Stimulated activated CD4-positive, alpha-beta T cell treated with anti-CD3 and anti-CD28 coated beads, TNF-alpha, amount 100 ng/mL, for 4 hours (primary cell): Measurements from ENCODE around the gene KIRREL3.

Source experiments
- DNase-seq, 3 experiments: peaks; one replicate each; pipeline ENCODE4 v3.0.0-alpha.2; 2020; ENCODE audit warnings: low read depth in 3 of 3

The KIRREL3 gene

DNA sequence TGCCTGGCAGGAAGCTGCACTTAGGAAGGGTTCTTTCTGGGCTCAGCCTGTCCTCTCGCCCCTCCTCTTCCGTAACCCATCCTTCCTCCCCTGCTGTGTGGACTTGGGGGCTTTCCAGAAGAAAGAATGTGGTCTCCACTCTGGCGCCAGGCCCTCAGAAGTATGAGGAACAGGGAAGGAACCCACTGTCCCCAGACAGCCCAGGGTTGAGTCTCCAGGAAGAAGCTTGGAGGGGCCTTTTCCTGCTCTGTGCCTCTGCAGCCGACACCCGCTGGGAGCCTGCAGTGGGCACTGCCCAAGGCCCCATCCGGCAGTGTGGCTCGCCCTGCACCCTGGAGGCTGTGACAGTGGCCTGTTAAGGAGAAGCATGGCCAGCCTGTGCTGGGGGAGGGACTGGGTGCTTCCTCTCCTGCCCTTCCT lies 532.5 kb downstream of the KIRREL3 start:
- DNase-seq, result no peak

- no peak for DNase-seq
These were observed 533.1 kb downstream of the KIRREL3 start for GRCh38 chr11:126467471-126467870.

DNA sequence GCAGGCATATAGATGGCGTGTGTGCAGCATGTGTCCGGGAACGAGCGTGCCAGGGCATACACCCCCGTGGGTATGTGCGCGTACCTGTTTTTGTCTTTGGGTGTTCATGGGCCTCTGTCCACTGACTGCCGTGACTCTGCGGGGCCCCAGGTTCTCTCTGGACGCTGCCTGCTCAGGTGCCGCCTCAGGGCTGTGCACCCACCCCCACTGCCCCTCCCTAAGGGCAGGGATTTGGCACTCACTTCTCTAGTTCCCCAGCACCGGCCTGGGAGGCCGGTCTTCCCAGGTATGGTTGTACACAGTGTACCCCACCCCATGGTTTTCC lies 533.6 kb downstream of the KIRREL3 start:
- no peak for DNase-seq

DNA sequence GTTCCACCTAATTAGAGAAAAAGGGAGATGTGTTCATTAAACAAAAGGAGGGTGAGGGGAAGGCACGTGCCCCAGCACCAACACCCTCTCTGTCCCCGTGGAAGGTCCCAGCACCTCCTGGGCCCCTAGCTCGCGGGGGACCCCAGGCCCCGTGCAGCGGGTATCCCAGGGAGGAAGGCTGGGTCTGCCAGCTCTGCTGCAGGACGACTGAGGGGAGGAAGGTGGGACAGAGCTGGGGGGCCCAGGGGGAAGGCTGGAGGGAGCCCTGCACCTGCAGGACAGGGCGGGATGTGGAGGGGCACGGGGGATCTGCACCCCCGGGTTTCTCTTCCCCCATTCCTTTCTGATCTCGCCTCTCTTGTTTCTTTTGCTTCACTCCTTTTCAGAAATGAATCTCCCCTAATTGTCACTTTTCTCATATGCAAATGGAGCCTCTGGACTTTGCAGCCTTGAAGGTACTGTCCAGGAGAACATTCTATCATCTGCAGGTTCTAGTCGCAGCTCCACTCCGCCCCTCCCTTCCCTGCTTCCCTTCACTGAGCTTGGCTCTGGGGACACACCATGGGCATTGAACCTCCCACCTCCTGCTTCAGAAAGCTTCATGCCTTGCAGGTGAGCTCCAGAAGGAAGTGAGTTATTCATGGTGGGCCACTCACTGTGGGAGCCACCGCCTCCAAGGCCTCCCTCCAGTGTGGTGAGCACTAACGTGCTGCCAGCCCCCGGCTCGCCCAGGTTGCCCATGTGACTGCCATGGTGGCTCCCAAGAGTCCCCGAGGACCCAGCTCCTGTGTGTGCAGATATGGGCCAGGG lies 534.1 kb downstream of the KIRREL3 start:
- no peak for DNase-seq

DNA sequence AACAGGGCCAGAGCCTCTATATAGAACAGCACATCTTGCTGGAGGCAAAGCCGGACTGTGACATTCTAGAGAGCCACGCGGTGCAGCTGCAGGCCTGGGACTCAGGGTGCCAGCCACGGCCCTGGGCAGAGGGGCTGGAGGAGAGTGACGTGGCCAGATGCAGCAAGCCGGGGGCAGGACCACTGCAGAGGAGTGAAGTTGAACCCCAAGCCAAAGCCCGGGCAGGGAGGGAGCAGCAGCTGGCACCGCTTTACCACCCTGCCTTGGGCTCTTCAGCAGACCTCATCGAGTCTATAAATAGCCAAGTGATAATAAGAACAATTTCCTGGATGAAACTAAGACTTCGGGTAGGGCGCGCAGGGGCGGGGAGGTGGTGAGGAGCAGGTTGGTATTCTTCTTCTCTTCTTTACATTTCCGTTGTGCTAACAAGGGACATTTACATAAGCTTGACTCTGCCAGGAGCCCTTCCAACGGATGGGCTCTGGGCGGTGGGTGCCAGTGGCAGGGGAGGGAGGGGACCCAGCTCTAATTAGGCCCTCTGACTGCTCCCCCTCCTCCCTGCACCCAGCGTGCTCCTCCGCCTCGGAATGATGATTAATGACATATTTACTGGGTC lies 534.9 kb downstream of the KIRREL3 start:
- no peak for DNase-seq

DNA sequence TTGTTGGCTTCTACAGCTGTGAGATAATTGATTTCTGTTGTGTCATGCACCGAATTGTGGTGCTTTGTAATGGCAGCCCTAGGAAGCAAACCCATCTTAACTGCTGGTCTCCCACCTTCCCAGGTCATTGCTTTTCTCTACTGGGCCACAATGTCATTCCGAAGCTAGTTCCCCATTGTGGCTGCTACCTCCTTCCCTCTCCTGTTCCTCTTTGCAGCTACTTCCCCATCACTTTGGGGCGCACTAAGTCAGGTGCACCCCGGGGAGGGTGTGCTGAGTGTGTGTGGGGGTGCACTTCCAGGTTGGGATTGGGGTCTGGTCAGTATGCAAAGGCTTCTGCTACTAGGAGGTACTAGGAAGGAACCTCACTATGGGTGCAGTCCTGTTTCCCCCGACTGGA lies 535.8 kb downstream of the KIRREL3 start:
- no peak for DNase-seq

DNA sequence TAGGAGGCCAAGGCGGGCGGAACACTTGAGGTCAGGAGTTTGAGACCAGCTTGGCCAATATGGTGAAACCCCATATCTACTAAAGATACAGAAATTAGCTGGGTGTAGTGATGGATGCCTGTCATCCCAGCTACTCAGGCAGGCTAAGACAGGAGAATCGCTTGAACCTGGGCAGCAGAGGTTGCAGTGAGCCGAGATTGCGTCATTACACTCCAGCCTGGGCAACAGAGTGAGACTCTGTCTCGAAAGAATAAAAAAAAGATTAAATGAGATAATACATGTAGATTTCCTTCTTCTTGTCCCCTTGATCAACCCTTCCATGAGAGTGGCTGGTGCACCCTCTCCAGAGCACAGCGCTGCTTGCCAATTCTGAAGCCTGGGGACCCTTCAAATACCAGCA lies 538.1 kb downstream of the KIRREL3 start:
- DNase-seq, result no peak

DNA sequence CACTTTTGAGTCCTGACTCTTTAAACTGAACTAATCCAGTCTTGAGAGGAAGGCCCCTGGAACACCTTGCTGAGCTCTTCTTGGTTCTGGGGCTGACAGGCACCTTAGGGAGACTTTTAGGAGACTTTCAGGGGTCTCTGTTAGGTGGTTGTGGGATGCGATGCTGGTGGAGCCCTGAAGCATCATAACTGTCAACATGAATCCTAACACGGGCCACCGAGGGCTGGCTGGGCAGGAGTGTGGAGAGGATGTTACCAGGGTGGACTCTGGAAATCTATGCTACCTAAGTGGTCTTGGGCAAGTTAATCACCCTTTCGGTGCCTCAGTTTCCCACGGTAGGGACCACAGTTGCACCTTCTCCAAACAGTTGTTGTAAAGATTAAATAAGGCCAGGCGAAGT lies 538.6 kb downstream of the KIRREL3 start:
- DNase-seq, result no peak

DNA sequence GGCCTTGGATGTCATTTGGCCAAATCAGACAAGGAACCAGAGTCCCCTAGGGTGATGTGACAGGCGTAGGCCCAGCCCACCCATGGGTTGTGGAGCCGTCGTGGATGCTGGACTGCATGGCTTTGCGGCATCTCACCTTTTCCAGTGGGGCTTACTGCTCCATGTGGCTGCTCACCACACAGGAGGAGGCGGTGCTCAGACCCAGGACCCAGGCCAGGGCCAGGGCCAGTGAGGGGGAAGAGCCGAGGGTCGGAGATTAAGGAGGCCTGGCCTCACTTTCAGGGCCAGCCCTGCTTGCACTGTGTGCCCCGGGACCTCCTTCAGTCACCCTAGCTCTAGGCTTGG lies 539.5 kb downstream of the KIRREL3 start:
- no peak for DNase-seq

GRCh38 chr11:126460417-126461095 lies 540.0 kb downstream of the KIRREL3 start:
- DNase-seq, result no peak

GRCh38 chr11:126459691-126460281 lies 540.8 kb downstream of the KIRREL3 start:
- no peak for DNase-seq

DNA sequence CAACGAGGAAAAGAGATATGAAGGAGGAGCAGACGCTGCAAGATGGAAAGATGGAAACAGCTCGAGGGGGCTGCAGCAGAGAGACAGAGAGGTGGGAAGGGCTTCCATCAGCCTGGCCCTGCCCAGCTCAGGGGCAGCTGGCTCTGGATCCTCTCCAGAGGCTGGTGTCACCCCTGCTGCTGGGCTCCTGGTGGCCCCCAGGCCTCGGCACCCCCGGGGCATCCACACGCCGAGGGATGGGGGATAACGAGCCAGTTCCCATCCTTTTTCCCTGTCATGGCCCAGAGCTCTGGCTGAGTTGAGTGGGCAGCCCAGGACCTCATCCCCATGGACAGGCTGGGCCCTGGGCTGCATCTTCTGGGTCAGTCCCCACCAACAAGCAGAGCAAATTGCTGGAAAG lies 542.8 kb downstream of the KIRREL3 start:
- DNase-seq, result no peak

GRCh38 chr11:126456783-126457542 lies 543.6 kb downstream of the KIRREL3 start:
- DNase-seq, result no peak

DNA sequence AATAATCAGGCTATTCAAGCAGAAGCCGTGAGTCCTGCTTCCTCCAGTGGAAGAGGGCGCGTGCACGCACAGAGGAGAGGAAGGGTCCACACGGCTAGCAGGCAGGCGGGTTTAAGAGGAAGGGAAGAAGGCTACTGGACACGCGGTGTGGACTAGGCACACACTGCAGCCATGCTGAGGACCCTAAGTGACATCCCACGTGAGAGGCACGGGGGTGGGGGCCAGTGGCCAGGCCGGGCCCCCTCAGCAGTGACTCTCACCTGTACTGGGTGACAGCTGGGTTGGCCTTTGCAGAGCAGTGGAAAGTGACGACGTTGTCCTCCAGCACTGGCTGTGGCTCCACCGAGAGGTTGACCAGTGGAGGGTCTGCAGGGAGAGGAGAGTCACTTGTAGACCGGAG lies 544.5 kb downstream of the KIRREL3 start:
- DNase-seq, result no peak

DNA sequence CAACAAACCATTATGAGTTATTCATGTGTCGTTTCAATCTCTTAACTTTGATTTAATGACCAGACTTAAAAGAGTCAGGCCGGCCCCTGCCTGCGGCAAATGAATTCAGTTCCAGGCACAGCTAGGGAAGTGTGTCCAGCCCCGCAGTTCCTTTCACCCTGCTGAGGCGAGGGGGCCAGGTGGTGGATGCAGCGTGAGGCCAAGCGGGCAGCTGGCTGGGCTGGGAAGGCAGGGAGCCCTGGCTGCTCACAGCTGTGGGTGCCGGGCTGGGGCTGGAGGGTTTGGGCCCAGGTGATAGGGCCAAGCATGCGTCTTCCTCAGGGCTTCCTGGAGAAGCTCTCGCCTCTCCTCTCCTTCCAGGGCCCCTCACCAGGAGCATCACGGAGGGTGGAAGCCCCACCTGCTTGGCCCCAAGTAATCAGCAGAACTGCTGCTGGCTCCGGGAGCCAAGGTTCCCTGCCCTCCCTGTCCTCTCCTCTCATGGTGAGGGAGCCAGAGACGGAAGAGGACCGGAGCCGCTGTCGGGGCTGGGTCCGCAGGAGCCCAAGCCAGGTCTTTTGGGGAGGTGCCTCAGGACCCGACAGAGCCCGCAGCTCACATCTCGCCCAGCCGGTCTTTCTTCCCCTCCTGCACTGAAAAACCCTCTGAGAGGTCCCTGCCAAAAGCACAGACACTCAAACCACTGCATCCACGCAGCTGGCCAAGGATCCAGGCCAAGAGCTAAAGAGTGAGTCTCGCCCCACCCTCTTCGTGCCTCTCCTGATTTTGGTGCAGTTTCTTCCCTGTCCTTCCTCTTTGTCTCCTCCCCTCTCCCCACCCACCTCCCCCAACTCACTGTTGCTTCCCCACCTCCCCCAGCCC lies 548.1 kb downstream of the KIRREL3 start:
- DNase-seq, result no peak

GRCh38 chr11:126451211-126451802 lies 549.3 kb downstream of the KIRREL3 start:
- DNase-seq, result no peak

DNA sequence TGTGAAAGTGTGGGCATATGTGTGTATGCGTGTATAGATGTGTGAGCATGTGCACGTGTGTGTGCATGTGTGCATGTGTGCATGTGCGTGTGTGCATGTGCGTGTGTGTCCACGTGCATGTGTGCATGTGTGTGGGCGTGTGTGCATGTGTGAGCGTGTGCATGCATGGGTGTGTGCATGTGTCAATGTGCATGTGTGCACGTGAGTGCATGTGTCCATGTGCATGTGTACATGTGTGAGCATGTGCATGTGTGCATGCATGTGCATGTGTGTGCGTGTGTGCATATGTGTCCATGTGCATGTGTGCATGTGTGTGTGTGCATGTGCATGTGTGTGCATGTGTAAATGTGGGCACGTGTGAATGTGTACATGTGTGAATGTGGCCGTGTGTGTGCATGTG lies 549.8 kb downstream of the KIRREL3 start:
- no peak for DNase-seq

GRCh38 chr11:126450198-126450597 lies 550.4 kb downstream of the KIRREL3 start:
- DNase-seq, result no peak

- no peak for DNase-seq
These were observed 554.0 kb downstream of the KIRREL3 start for GRCh38 chr11:126446581-126446980.

DNA sequence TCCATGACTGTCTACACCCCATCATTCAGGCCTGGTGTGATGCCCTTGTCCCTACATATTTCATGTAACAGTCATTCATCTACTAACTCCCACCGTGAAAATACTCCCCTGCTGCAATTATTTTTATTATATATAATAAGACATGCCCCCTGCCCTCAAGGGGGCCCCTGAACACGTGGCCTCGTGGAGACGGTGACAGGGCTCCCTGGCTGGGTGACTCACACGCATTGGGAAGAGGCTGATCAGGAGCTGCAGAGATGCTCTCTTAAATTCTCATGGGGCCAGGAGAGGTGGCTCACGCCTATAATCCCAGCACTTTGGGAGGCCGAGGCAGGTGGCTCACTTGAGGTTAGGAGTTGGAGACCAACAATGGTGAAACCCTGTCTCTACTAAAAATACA lies 556.5 kb downstream of the KIRREL3 start:
- DNase-seq, result no peak

- no peak for DNase-seq
These were observed 557.5 kb downstream of the KIRREL3 start for GRCh38 chr11:126443120-126443519.
